Hepatic stellate cell (primary cell): ENCODE results near the gene ZNF480.
"Not testable (repeated sequence)": the region's sequence is repeated elsewhere in the genome, so short reads cannot be mapped to it uniquely, and the experiment has no call there.

Source experiments
- DNase-seq: peaks from one replicate; pipeline ENCODE4 v3.0.0; 2011; ENCODE audit warnings: low spot score

The ZNF480 gene

DNA sequence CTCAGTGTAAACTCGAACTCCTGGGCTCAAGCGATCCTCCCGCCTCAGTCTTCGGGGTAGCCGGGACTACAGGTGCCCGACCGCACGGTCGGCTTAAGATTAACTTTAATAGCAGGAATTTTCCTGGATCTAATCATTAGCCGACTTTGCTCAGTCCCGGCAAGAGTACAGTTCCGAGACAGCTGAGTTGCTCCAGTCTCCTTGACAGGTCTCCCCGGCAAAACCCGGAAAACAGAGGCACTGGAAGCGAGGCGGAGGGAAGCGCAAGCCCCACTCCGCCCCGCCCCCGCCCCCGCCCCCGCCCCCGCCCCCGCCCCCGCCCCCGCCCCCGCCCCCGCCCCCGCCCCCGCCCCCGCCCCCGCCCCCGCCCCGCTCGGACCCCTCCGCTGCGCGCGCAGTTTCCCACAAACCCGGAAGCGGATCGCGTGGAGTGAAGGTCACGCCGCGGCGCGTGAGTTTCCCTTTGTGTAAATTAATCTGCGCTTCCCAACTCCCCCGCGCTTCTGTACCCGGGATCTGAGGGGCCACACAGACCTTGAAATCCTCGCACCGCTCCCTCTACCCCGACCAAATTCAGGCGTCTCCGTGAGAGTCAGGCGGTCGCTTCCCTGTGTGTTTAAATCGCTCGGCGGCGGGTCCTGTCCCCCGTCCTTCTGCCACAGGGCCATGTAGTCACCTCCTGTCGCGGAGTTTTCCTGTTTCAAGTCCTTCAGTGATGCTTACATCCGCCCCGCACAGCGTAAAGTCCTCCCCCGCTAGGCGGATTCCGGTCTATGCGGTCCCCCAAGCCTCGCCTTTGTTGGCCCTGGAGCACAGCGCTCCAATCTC is at the start of gene ZNF480:
Gene ZNF480, plus strand, starts transcription at position 397 of the 828 bp plus-strand sequence. CDS start 3,244 bp downstream, outside the sequence.
- DNase-seq = peak; percentile 79

DNA sequence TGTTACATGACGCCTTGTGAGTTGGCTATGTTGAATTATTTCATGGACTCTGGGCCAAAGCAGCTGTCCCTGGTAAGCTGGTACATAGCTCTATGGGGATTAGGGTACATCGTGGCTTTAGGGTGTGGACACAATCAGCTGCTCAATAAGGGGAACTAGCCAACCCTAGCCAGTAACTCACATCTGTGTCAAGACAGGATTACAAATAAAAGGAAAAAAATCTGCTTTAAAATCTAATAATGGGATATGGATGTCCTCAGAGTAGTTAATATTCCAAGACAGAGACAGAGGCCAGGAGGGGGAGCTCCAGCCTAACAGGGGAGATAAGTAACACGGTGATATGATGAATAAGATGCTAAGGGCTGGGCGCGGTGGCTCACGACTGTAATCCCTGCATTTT is 48.7 kb upstream of the ZNF480 start:
- peak; percentile 26 for DNase-seq

DNA sequence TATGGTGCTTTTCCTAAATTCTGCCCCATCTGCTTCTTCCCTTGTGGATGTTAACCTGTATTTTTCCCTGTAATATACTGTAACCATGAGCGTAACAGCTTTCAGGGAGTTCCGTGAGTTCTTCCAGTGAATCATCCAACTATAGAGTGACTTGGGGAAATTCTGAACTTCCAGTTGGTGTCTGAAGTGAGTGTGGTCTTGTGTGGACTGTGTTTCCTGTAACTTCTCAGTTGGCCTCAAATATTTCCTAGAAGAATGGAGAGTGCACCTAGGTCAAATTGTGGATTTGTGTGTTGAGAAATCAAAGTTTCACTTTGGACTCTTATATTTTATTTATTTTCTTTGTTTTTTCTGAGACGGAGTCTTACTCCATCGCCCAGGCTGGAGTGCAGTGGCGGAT is 38.5 kb upstream of the ZNF480 start:
- no peak for DNase-seq

DNA sequence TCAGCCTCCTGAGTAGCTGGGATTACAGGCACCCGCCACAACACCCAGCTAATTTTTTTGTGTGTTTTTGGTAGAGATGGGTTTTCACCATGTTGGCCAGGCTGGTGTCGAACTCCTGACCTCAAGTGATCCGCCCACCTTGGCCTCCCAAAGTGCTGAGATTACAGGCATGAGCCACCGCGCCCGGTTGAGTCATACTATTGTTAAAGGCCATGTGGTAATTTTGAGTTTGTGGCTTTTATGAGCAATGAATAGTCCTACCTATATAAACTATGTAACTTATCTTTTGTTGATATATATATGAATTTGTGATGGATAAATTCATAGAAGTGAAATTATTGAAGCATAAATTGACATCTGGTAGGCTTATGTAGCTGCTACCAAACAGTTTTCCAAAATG is 31.4 kb upstream of the ZNF480 start:
- DNase-seq = not testable (repeated sequence)

DNA sequence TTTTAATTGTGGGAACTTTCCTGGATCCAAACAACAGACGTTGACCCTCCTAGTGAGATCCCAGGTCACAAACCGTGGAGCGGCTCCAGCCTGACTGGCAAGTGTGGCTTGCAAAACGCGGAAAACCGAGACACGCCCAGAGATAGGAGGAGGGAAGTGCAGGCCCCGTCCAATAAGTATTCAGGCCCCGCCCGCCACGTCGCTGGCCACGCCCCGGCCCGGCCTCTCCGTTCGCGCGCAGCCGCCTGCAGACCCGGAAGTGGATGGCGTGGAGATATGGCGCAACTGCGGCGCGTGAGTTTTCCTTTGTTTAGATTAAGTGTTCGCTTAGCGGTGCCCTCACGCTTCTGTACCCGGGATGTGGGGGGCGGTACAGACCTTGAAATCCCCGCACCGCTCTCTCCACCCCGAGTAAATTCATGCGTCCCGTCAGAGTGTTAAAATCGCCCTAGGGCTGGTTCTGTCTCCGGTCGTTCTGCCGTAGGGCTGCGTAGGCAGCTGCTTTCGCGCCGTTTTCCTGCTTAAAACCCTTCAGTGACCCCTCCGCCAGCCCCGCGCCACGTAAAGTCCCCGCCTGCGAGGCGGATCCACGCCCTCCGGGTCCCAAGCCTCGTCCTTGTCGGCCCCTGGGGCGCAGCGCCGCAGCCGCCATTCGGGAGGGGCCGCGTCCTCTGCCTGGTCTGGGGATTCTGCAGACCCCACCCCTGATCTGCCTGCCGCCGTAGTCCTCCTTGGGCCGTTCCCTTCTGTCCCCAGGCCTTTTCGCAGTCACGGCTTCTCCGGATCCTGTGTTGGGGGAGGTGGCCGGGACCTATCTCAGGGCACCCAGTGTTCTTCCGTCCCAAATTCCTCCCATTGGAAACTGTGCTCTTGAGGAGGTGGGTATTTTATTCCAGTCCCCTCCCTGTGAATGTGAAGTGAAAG is 27.4 kb upstream of the ZNF480 start, which contains the start of gene ZNF766:
Gene ZNF766, plus strand, starts transcription at position 250 of the 924 bp plus-strand sequence. Its CDS starts 27 bp downstream, at position 277.
- peak; percentile 93 for DNase-seq

DNA sequence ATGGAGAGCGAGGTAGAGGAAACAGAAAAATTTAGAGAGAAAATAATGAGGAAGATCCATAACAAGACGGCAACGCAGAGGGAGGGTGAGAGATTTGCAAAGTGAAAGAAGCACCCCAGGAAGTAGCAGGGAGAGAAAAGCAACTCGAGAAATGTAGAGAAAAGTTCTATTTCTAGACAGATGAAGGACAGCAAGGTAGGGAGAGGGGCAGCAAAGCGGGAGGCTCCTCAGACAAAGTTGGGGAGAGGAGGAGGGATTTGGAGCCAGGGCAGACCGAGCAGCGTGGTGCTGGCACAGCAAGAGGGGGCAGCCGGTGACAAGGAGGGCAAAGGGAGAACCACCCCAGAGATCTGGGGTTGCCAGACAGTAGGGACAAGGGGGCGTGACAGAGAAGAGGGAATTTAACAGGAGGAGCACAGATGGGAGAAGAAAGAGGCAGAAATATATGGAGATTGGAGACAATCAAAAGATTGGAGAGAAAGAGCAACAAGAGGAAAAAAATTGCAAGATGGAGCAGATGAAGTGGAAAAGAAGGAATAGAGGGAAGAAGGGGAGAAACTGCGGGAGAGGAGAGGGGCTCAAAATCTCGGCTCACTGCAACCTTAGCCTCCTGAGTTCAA is 26.6 kb upstream of the ZNF480 start:
- peak; percentile 22 for DNase-seq

DNA sequence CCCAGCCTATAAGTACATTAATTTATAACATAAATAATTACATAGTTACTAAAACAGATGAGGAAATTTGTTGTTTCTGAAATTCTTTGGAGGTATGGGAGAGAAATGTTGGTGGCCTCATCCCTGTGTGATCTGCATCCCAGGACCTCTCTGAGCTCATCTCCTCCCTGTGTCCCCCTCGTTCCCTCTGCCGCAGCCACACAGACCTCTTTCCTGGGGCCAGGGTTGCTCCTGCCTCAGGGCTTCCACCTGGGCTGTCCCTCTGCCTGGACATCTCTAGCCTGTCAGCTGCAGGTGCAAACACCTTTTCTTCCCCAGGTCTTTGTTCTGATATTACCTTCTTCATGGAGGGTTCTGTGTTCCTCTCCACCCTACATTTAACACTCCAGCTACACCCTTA is 23.7 kb upstream of the ZNF480 start:
- no peak for DNase-seq

DNA sequence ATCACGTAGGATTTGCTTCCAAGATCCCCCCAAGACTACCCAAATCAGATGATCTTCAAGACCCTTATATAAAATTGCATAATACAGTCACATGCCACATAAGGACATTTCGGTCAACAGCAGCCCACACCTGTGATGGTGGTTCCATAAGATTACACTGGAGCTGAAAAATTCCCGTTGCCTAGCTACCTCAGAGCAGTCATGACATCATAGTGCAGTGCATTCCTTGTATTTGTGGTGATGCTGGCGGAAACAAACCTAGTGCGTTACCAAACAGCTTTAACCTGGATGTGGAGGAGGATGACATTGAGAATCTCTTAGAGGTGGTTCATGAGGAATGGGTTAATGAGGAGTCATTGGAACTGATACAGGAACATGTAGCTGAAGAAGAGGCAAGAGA is 22.8 kb upstream of the ZNF480 start:
- DNase-seq = no peak

DNA sequence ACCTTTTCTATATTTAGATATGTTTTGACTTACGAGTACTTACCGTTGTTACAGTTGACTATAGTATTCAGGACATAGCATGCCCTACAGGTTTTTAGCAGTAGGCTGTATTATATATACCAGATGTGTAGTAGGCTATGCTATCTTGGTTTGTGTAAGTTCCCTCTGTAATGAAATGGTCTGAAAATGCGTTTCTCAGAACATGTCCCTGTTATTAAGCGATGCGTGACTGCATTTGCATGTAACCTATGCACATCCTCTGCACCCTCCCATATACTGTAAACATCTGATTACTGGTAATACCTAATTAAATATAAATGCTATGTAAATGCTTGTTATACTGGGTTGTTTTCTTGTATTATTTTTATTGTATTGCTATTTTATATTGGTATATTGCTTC is 21.0 kb upstream of the ZNF480 start:
- DNase-seq = no peak

DNA sequence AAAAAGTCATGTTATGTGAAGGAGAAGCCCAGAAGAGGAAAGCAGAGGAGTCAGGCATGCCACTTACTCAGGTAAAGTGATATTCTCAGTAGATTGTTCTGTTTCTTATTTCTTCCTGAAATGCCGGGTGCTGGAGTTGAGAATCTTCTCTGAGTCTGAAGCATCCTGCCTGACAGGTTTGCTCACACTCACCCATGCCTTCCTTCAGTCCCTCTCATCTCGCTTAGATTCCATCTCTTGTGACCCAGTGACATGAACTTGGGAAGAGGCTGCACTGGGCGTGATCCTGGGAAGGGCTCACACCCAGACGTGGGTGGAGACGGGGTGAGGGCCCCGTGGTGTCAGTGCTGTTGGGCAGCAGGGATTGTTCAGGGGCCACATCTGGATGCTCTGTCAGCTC is 19.5 kb upstream of the ZNF480 start:
- no peak for DNase-seq

DNA sequence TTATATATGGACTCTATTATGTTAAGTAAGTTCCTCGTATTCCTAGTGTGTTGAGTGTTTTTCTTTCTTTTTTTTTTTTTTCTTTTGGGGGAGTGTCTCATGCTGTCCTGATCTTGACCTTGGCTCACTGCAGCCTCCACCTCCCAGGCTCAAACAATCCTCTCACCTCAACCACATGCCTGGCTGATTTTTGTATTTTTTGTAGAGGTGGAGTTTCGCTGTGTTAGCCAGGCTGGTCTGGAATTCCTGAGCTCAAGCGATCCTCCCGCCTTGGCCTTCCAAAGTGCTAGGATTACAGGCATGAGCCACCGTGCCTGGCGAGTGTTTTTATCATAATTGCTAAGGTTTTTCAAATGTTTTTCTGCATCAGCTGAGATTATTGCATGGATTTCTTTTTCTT is 10.7 kb upstream of the ZNF480 start:
- no peak for DNase-seq

DNA sequence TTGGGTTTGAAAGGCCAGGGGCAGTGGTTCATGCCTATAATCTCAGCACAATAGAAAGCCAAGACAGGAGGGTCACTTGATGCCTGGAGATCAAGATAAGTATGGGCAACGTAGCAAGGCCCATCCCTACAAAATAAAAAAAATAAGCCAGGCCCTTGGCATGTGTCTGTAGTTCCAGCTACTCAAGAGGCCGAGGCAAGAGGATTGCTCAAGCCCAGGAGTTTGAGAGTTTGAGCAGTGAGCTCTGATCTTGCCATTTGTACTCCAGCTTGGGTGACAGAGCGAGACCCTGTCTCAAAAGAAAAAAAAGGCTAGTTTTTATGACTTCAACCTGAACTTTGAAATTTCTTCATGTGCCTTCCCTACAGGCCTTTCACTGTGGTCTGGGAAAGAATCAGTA is 5.2 kb upstream of the ZNF480 start:
- DNase-seq = no peak

DNA sequence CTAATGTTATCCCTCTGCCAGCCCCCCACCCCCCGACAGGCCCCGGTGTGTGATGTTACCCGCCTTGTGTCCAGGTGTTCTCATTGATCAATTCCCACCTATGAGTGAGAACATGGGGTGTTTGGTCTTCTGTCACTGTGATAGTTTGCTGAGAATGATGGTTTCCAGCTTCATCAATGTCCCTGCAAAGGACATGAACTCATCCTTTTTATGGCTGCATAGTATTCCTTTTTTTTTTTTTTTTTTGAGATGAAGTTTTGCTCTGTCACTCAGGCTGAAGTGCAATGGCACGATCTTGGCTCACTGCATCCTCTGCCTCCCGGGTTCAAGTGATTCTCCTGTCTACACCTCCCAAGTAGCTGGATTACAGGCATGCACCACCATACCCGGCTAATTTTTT is 4.0 kb upstream of the ZNF480 start:
- DNase-seq = not testable (repeated sequence)

DNA sequence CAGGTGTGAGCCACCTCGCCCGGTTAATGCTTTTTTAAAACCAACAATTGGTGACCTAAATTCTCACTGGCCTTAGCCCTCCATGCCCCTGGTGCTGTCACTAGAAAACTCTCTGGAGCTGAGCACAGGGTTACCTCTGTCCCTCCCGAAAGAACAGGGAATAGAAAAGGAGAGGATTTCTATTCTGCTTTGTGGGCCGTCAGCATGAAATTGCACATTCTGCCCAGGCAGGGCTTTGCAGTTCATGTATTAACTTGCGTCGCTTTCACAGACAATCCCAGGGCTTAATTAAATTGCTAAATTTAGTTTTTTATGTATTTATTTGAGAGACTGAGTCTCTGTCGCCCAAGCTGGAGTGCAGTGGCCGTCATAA is 583 bp upstream of the ZNF480 start:
- DNase-seq = no peak

DNA sequence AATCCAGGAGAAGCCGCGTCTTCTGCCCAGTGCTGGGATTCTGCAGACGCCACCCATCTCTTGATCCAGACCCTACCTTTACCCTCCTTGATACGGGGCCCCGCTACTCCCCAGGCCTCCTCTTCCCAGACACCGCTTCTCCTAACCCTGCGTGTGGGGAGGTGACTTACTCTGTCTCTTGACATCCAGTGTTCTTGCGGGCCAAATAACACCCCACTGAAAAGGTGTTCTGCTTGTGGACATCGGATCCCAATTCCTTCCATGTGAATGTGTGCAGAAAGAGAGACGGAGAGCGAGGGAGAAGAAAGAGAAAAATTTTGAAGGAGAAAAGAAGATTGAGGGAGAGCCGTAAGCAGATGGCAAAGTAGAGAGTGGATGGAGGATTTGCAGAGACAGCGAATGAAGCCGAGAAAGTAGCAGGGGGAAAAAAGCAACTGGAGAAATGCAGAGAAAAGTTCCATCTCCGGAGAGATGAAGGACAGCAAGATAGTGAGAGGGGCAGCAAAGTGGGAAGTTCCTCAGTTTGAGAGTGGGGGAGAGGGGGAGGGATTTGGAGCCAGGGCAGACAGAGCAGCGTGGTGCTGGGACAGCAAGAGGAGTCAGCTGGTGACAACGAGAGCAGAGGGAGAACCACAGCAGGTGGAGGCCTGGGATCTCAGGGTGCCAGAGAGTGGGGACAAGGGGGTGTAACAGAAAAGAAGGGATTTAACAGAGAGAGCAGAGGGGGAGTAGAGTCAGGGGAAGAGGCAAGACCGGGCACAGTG is 814 bp downstream of the ZNF480 start:
- no peak for DNase-seq

DNA sequence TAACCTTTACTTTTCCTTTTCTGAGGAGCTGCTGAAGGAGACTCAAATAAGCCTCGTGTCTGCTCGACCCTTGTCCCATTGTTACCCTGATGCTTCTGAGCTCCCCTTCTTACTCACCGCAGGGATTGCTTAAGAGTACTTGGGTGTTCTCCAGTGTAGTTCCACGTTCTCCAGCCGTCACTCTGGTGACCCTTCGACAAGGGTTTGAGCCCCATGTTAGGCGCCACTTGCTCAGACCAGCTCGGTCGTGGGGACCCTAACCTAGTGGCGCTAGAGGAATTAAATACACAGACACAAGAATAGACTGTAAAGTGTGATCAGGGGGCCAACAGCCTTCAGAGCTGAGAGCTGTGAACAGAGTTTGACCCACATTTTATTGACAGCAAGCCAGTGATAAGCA is 10.3 kb downstream of the ZNF480 start:
- no peak for DNase-seq

DNA sequence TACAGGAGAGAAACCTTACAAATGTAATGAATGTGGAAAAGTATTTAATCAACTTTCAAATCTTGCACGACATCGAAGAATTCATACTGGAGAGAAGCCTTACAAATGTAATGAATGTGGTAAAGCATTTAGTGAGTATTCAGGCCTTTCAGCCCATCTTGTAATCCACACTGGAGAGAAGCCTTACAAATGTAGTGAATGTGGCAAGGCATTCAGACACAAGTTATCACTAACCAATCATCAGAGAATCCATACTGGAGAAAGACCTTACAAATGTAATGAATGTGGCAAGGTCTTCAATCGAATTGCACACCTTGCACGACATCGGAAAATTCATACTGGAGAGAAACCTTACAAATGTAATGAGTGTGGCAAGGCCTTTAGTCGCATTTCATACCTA is 25.5 kb downstream of the ZNF480 start:
- DNase-seq = no peak

DNA sequence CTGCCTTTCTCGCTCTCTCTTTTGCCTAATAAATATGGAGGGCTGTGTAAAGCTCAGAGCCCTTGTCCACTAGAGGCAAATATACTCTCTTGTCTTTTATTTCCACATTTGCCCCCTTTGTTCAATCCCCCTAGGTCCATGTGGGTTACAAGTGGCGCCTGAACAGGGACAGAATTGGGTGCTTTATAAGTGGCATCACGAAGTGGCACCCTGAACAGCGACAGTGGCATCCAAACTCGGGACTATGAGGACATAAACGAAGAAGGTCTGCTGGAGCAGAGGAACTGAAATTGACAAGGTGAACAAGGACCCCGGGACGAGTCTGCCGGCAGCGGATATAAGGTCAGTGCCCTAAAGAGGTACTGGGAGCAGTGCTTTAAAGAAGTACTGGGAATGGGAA is 34.8 kb downstream of the ZNF480 start:
- no peak for DNase-seq

DNA sequence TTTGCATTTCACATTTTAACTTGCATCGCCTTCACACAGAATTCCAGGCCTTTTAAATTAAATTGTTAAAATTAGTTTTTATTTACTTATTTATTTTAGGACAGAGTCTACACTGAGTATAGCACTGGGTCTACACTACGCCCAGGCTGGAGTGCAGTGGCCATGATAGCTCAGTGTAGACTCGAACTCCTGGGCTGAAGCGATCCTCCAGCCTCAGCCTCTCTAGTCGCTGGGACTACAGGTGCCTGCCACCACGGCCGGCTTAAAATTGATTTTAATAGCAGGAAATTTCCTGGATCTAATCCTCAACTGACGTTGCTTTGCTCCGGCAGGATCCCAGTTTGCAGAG is 38.8 kb downstream of the ZNF480 start:
- no peak for DNase-seq

DNA sequence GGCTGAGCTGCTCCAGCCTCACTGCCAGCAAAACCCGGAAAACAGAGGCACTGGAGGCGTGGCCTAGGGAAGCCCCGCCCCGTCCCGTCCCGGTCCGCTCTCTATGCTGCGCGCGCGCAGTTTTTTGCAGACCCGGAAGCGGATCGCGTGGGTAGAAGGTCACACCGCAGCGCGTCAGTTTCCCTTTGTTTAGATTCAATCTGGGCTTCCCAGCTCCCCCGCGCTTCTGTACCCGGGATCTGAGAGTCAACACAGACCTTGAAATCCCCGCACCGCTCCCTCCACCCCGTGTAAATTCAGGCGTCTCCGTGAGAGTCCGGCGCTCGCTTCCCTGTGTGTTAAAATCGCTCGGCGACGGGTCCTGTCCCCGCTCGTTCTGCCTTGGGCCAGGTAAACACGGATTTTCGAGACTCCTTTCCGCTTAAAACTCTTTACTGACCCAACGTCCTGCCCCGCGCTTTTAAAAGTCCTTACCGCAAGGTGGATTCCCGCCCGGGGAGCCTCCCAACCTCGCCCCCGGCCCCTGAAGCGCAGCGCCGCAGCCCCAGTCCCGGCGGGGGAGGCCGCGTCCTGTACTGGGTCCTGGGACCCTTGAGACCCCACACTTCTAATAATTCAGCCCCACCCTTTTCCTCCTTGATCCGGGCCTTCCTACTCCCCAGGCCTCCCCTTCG is 39.3 kb downstream of the ZNF480 start, which contains the start of gene ZNF610:
Gene ZNF610, plus strand, starts transcription at position 127 of the 674 bp plus-strand sequence. CDS start 12,930 bp downstream, outside the sequence.
- peak; percentile 85 for DNase-seq

DNA sequence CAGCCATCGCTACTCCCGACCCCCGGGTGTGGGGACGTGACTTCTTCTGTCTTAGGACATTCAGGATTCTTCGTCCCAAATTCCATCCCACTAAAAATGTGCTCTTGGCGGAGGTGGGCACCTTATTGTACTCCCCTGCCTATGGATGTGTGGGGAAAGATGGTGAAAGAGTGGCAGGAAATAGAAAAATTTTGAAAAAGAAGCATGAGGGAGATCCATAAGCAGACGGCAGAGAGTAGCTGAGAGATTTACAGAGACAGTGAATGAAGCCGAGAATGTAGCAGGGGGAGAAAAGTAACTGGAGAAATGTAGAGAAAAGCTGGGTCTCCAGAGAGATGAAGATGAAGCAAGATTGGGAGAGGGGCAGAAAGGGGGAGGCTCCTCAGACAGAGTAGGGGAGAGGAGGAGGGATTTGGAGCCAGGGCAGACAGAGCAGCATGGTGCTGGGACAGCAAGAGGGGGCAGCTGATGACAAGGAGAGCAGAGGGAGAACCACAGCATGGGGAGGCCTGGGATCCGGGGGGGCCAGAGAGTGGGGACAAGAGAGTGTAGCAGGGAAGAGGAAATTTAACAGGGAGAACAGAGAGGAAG is 39.9 kb downstream of the ZNF480 start:
- DNase-seq = peak; percentile 9
